ENCODE results near the gene MFAP4. TPM values are rescaled to one million over a fixed set of nuclear protein-coding genes. Genes with fewer than 3 reads are reported as not detected.

MFAP4 gene
- polyA plus RNA-seq, 1 donor from 2014 or later, result not detected

DNA sequence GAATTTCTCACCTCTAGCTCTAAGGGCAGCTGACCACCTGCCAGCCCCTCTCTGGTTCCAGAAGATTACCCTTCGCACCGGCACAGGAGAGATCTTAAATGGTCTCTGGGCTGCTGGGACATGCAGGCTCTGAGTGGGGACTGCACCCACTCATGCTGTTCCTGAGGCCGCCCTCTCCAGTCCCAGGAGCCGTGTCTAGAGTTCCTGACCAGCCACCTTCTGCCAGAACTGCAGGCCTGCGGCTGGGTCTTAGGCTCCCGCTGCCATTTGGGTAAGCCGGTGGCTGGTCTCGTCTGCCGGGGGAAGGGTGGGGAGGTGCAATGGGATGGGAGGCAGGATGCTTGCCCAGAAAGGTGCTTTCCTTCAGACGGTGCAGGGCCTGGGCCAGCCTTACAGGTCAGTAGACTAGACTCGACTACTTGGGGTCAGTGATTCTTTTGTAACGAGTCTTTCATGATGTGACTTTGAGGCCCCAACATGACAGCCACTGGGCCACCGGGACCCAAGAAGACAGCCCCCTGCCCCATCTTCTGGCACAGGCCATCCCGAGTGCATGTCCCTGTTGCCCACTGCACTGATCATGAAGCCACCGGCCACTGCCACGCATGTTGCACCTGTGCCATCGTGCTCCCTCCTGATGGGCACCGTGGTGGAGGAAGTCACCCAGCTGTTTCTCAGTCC lies 50.9 kb downstream of the MFAP4 start:
- Histone ChIP-seq H3K27me3 (ENCODE audit: insufficient read depth, low read depth, low read length) (no peaks in the 10 kb centered on the region), H2AFZ (ENCODE audit: low read depth, low read length) (no peak overlapping the region), H3K36me3 (ENCODE audit: insufficient read depth, low read length) (no peaks in the 10 kb centered on the region), H3K9me2 (ENCODE audit: insufficient read depth, low read length) (no peaks in the 10 kb centered on the region), H3K4me2 (ENCODE audit: low read length) (no peak overlapping the region), H3F3A (ENCODE audit: insufficient read depth, low read length, poor library complexity, severe bottlenecking) (no peaks in the 10 kb centered on the region), H3K9ac (ENCODE audit: low read length) (no peak overlapping the region), H3K27ac (ENCODE audit: low read length) (no peak overlapping the region), H3K4me3 (ENCODE audit: low read length) (no peak overlapping the region), H3K9me3 (ENCODE audit: low read length) (no peaks in the 10 kb centered on the region), H4K20me1 (ENCODE audit: insufficient read depth) (no peaks in the 10 kb centered on the region), H3K79me2 (replicated peaks; ENCODE audit: insufficient read depth, low read length) (no peaks in the 10 kb centered on the region)
- TF ChIP-seq REST (IDR thresholded peaks at IDR 0.05; ENCODE audit: borderline replicate concordance), result no peak
- no peak for TF ChIP-seq EP300 (conservative IDR thresholded peaks at IDR 0.05; ENCODE audit: poor library complexity, severe bottlenecking)
- TF ChIP-seq SMC3 (conservative IDR thresholded peaks at IDR 0.05; ENCODE audit: poor library complexity), result no peak
- TF ChIP-seq MXI1 (conservative IDR thresholded peaks at IDR 0.05; ENCODE audit: poor library complexity, severe bottlenecking), result no peak
- TF ChIP-seq POLR2AphosphoS5 (IDR thresholded peaks at IDR 0.05), result no peak
- no peak for TF ChIP-seq CTCF (IDR thresholded peaks at IDR 0.05; ENCODE audit: poor library complexity, severe bottlenecking)
- no peak for TF ChIP-seq TAF1 (IDR thresholded peaks at IDR 0.05; ENCODE audit: low read depth)
- no peak for TF ChIP-seq RAD21 (conservative IDR thresholded peaks at IDR 0.05)
- TF ChIP-seq EZH2 (IDR thresholded peaks at IDR 0.05; ENCODE audit: borderline replicate concordance, insufficient read depth, low read length, poor library complexity, severe bottlenecking), result no peak

- Histone ChIP-seq H3K4me2 (ENCODE audit: low read length) (no peak overlapping the region), H3K9me2 (ENCODE audit: insufficient read depth, low read length) (no peaks in the 10 kb centered on the region), H3K9ac (ENCODE audit: low read length) (no peak overlapping the region), H2AFZ (ENCODE audit: low read depth, low read length) (no peak overlapping the region), H4K20me1 (ENCODE audit: insufficient read depth) (no peaks in the 10 kb centered on the region), H3K9me3 (ENCODE audit: low read length) (no peaks in the 10 kb centered on the region), H3K4me3 (ENCODE audit: low read length) (no peak overlapping the region), H3F3A (ENCODE audit: insufficient read depth, low read length, poor library complexity, severe bottlenecking) (no peaks in the 10 kb centered on the region), H3K36me3 (ENCODE audit: insufficient read depth, low read length) (no peaks in the 10 kb centered on the region), H3K27me3 (ENCODE audit: insufficient read depth, low read depth, low read length) (no peaks in the 10 kb centered on the region), H3K27ac (ENCODE audit: low read length) (no peak overlapping the region), H3K79me2 (replicated peaks; ENCODE audit: insufficient read depth, low read length) (no peaks in the 10 kb centered on the region)
- TF ChIP-seq SMC3 (conservative IDR thresholded peaks at IDR 0.05; ENCODE audit: poor library complexity) (no peak), POLR2AphosphoS5 (IDR thresholded peaks at IDR 0.05) (no peak), CTCF (IDR thresholded peaks at IDR 0.05; ENCODE audit: poor library complexity, severe bottlenecking) (no peak), RAD21 (conservative IDR thresholded peaks at IDR 0.05) (no peak), EZH2 (IDR thresholded peaks at IDR 0.05; ENCODE audit: borderline replicate concordance, insufficient read depth, low read length, poor library complexity, severe bottlenecking) (no peak), REST (IDR thresholded peaks at IDR 0.05; ENCODE audit: borderline replicate concordance) (no peak), EP300 (conservative IDR thresholded peaks at IDR 0.05; ENCODE audit: poor library complexity, severe bottlenecking) (no peak), TAF1 (IDR thresholded peaks at IDR 0.05; ENCODE audit: low read depth) (no peak), MXI1 (conservative IDR thresholded peaks at IDR 0.05; ENCODE audit: poor library complexity, severe bottlenecking) (no peak)
Observed at GRCh38 chr17:19334331-19334730, 52.7 kb downstream of the MFAP4 start.

All from neural cell (in vitro differentiated cells).